GM12875 (cell line): ENCODE measurements around the gene SLITRK2.

ENCODE experiments used
- H3K4me3 ChIP-seq: one replicate; pipeline ENCODE4 v1.5.1; 2011; ENCODE audit warnings: low read depth, low read length, control low read depth
- TF ChIP-seq, protein P1 (sequence below): IDR thresholded peaks from 2 replicates; pipeline ENCODE4 v1.5.1; 2011; ENCODE audit warnings: low read depth, mild to moderate bottlenecking, control low read depth, inconsistent platforms, low read length, moderate library complexity, borderline replicate concordance; ENCODE audit not compliant: insufficient read depth

The SLITRK2 gene

DNA sequence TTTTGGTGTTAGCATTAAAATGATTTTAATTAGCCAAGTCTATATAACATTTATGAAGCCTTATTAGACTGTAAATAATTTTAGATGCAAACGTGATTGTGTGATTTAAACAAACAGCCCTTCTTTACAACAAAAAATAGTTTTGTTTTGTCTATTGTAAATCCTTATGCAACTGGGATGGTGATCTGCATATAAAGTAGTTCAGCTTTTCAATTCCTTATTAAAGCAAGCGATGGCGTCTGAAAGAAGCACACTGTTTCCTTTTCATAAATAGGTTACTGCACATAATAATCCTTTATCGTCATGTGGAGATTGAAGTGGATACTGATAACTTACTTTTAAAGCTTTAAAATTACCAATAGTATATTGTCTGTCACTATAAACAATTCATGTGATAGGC lies 8.8 kb downstream of the SLITRK2 start:
- no peak overlapping the region for H3K4me3 ChIP-seq
- TF ChIP-seq, protein P1, sequence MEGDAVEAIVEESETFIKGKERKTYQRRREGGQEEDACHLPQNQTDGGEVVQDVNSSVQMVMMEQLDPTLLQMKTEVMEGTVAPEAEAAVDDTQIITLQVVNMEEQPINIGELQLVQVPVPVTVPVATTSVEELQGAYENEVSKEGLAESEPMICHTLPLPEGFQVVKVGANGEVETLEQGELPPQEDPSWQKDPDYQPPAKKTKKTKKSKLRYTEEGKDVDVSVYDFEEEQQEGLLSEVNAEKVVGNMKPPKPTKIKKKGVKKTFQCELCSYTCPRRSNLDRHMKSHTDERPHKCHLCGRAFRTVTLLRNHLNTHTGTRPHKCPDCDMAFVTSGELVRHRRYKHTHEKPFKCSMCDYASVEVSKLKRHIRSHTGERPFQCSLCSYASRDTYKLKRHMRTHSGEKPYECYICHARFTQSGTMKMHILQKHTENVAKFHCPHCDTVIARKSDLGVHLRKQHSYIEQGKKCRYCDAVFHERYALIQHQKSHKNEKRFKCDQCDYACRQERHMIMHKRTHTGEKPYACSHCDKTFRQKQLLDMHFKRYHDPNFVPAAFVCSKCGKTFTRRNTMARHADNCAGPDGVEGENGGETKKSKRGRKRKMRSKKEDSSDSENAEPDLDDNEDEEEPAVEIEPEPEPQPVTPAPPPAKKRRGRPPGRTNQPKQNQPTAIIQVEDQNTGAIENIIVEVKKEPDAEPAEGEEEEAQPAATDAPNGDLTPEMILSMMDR: no peak

DNA sequence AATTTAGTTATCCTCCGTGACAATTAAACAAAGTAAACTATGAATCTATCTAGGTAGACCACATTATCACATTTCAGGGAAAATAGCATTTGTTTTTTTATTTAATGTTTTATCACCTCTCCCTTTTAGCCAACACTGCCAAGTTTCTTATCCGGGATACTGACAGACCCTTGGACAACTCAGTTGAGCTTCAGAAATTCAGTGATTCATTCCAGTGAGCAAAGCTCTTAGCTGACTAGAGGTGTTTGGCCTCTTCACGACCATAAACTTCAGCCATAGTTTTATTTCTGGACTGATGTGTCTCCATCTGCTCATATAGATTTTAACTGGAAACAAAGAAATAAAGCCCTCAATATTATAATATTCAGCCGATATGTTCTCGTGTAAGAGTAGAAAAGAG lies 15.2 kb downstream of the SLITRK2 start:
- TF ChIP-seq, protein P1: no peak
- no peak overlapping the region for H3K4me3 ChIP-seq

DNA sequence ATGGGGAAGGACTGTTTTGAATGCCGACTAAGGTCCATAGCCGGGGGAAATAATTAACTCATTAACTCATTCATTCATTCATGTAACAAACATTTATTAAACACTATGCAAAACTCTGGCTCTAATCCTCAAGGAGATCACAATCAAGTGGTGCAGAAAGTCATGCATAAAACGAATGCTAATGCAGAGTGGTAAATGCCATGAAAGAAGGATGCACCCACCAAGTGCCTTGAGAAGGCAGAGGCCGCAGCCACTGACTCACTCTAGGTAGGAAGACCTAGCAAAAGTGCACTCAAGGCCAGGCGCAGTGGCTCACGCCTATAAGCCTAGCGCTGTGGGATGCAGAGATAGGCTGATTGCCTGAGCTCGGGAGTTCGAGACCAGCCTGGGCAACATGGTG lies 22.9 kb downstream of the SLITRK2 start:
- TF ChIP-seq, protein P1: no peak
- no peak overlapping the region for H3K4me3 ChIP-seq

DNA sequence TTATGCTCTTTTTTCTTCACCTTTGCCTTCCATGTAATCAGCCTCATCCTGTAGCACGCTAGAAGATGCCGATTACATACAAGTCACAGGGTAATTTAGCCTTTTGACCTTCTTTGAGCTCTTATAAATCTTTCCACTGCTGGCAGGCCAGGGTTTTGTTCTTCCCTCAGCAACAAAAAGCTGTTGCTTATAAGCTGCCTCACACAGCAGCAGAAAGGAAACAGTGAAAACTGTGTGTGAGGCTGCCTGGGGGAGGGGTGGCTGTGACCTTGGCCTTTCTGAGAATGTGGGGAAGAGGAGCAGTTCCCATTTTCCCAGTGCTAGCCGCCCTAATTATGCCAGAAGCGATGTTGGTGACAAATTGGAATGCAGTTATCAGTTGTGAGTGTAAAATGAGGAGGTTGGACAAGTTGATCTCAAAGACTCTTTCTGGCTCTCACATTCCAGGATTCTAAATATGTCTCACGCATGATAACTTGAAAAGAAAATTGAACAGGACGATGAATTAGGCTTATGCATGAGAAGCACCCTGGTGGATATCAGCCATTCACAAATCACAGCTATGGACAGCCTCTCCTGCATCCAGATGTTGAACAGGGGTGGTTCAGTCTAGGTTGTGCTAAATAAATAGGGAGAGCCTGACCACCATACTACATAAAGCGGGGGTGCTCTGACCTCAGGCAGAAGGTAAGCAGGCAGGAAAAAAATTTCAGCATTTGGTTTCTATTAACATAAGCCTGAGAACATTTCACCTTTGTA lies 25.7 kb downstream of the SLITRK2 start:
- H3K4me3 ChIP-seq: no peak overlapping the region
- TF ChIP-seq, protein P1: no peak

DNA sequence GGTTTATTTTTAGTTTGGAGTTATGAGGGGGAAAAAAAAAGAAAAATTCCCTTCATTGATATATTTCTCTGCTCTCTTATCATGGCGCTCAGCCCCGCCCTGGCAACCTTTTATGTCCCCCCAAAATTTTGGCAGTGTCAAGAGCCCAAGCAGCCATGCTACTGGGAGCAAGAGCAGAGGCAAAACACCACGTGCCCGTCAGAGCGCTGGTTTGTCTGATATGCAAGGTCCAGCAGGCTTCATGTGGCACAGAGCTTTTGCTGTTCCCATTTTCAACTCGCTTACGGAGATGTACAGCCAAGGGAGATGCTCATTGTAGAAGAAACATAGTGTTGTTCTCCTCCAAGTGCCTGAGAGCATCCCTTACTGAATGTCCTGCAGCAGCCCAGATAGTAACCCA lies 27.3 kb downstream of the SLITRK2 start:
- no peak overlapping the region for H3K4me3 ChIP-seq
- TF ChIP-seq, protein P1: no peak

DNA sequence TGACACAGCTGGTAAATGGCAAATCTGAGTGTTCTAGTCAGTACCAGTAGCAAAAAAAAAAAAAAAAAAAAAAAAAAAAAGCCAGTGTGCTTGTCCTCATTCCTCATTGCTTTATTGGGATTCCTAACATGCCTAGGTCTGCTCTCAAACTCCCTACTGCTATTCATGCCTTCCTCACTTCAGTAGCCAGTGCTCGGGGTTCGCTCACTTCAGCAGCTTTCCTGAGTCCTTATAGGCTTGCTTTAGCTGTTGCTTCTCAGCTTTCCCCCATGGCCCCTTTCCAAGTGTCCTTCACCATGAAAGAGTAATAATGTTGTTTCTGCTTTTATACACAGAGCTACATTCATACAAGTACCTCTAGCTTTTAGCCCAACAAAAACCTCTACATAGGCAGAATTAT lies 30.8 kb downstream of the SLITRK2 start:
- H3K4me3 ChIP-seq: no peak overlapping the region
- TF ChIP-seq, protein P1: no peak

DNA sequence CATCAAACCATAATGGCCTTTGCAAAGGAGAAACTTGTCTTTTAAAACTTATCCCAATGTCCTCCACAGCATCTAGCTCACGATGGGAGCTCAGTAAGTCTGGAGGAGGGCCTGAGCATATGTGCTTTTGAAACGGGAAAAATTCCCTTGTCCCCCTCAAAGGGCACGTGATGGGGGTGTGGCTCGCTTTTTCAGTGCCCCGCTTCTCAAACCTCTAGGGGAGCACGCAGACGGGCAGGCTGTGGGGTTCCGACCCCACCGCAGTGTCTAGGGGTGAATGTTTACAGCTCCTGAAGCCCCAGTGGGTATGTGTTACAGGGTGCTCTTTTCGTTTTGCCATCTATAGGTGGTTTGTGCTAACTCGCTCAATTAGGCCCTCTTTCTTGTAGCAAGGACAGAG lies 31.2 kb downstream of the SLITRK2 start:
- TF ChIP-seq, protein P1: no peak
- no peak overlapping the region for H3K4me3 ChIP-seq
